Motor neuron (in vitro differentiated cells): Measurements from ENCODE around the gene CRELD1. TPM values are rescaled to one million over a fixed set of nuclear protein-coding genes. Genes with fewer than 3 reads are reported as not detected.
"Not testable (repeated sequence)": the region's sequence is repeated elsewhere in the genome, so short reads cannot be mapped to it uniquely, and the experiment has no call there.

Source experiments
- ATAC-seq, 8 experiments: fragments of 200-7000 bp; cut with Tn5 transposase; replicated peaks in 6 of 8; 2 replicates each; pipeline ENCODE4 v1.8.0; 2021; ENCODE audit warnings: mild to moderate bottlenecking in 8 of 8, moderate library complexity in 8 of 8
- H3K27ac ChIP-seq, 2 donors: fragments of 250-450 bp; sonication (Bioruptor Pico); 2 replicates each; pipeline ENCODE4 v1.9.0; 2021; ENCODE audit warnings: antibody characterized with exemption in 2 of 2, mild to moderate bottlenecking in 2 of 2, moderate library complexity in 1 of 2
- H3K4me1 ChIP-seq, 2 donors: fragments of 250-450 bp; sonication (Bioruptor Pico); replicated peaks in 1 of 2; 2 replicates each; pipeline ENCODE4 v1.6.1; 2021; ENCODE audit warnings: antibody characterized with exemption in 2 of 2, mild to moderate bottlenecking in 2 of 2, moderate library complexity in 1 of 2
- H3K4me3 ChIP-seq, 5 donors: fragments of 250-450 bp; sonication (Bioruptor Pico); 2 replicates each; pipeline ENCODE4 v1.9.0; 2021; ENCODE audit warnings: antibody characterized with exemption in 5 of 5, mild to moderate bottlenecking in 5 of 5, moderate library complexity in 4 of 5
- WGBS, 10 experiments: fragments of 450-650 bp; shearing (Covaris generic); methylation state at CpG; one replicate each; pipeline ENCODE4 v1.0.0; 2022; 5-methylcytosine and 5-hydroxymethylcytosine counted together
- in situ Hi-C, 9 experiments: fragments of 400-800 bp; cut with MboI; loops; one replicate each; pipeline ENCODE4 v1.15.0; 2021; ENCODE audit warnings: low sequenced_read_pairs in 9 of 9, low pct_unique_long_range_greater_than_20kb in 2 of 9; ENCODE audit not compliant: unreplicated experiment in 9 of 9
- total RNA-seq, 8 experiments: library from RNA; unstranded; fragments of 300-600 nt; gene quantifications; 2 replicates each; pipeline versions ENCODE4 v1.2.3 to v1.2.4, GENCODE V29; 2022

Gene CRELD1
- total RNA-seq, 8 experiments from 2014 or later: 14.1 to 55.7 (median 34.1) TPM

DNA sequence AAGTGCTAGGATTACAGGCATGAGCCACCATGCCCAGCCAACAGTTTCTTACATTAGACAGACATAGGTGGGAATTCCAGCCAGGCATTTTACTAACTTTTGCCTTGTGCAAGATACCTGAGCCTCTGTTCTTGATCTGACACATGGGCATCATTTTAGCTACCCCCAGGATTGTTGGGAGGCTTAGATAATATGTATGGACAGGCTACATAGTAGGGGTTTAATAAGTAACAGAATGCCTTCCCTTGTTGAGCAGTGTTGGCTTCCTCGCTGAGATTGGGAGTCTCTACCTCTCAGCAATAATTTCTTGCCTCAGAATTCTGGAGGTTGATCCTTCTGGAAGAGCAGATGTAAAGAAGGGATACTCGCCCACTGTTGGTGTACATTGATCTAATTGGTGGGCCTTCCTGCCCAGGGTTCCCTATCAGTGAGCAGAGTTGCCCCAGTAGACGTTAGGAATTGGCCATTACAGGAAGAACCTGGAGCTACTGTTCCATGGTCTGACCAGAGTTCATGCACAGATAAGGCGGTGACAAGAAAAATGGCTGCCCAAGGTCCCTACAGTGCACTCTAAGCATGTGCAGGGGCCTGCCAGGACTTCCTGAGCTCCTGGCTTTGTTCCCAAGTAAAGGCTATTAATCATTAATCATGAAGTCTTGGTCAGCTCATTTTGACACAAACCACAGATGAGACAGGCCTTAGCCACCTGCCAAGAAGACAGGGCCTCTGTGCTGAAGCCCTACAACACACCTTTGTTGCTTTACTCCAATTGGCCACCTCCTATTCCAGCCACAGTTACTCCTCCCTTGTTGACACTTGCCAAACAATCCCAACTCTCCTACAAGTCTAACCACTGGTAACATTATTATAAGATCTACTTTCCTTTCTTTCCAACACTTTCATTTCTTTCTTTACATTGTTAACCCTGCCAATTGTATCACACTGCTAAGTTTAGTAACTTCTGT lies 35.9 kb upstream of the CRELD1 start:
- in situ Hi-C loops: no loop called here
- Histone ChIP-seq H3K4me3 (no peak overlapping the region), H3K4me1 (peaks cover 0 to 5% of the 10 kb centered on the region in 2 donors), H3K27ac (no peak overlapping the region)
- ATAC-seq: peak in 2 of 8 experiments; percentile 16 to 48
- 26 to 100% (median 73%) methylated on average over 1 to 4 of the region's 4 CpGs for WGBS, 10 experiments

DNA sequence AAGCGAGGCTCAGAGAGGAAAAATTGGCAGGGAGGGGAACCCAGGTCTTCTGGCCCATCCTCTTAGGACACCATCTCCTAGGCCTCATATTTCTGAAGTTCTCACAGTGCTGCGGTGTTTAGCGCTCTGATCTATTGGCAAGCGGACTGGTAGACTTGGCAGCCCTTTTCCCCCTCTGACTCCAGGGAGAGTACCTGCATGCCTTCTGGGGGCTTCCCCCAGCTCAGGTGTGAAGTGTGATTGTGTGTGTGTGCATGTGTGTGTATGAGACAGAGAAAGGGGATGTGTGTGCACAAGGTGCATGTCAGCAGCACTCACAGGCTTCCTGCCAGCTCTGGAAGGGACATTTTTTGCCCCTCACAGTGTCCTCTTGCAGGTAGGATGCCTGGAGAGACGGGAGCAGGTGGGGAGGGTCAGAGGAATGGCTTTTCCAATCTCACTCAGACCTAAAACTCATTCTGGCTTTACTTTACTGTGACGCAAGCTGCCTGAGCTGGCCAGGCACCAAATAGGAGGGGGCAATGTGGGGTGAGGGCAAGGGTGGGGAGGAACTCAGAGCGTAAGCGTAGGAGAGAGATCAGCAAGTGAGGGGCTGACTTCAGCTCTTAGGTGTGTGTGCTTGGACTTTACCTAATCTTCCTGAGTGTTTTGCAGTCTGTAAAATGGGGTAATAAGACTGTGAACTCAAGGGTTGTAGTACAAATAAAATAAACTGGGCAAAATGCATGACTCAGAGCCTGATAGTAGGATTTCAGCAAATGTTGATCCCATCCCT lies 35.0 kb upstream of the CRELD1 start:
- in situ Hi-C loops: no loop called here
- Histone ChIP-seq H3K4me1 (peaks cover 0 to 5% of the 10 kb centered on the region in 2 donors), H3K4me3 (no peak overlapping the region), H3K27ac (no peak overlapping the region)
- ATAC-seq: no peak
- 20 to 100% (median 69%) methylated on average over 1 to 3 of the region's 8 CpGs; no CpG with 5 or more reads in 4 of the 10 experiments for WGBS, 10 experiments

DNA sequence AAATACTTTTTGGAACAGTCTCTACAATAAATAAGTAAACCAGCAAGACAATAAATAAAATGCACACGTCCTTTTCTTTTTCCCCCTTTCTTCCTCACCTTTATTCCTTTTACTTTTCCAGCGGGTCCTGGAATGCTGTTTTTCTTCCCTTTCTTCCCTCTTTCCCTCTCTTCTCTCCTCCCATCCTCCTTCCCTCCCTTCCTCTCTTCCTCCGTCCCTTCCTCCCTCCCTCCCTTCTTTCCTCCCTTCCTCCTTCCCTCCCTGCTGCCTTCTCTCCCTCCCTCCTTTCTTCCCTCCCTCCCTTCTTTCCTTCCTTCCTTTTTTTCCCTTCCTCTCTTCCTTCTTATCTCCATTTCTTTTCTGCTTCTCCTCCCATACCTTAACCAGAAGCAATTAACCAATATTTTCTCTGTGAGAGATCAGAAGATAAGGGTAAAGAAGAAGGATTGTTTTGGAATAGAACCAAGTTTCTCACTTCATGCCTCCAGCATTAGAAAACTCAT lies 34.3 kb upstream of the CRELD1 start:
- Histone ChIP-seq H3K27ac (no peak overlapping the region), H3K4me3 (no peak overlapping the region), H3K4me1 (peaks cover 0 to 5% of the 10 kb centered on the region in 2 donors)
- ATAC-seq: no peak
- in situ Hi-C loops: no loop called here
- 55 to 88% (median 70%) methylated on average over 1 to 3 of the region's 3 CpGs; no CpG with 5 or more reads in 3 of the 10 experiments for WGBS, 10 experiments

DNA sequence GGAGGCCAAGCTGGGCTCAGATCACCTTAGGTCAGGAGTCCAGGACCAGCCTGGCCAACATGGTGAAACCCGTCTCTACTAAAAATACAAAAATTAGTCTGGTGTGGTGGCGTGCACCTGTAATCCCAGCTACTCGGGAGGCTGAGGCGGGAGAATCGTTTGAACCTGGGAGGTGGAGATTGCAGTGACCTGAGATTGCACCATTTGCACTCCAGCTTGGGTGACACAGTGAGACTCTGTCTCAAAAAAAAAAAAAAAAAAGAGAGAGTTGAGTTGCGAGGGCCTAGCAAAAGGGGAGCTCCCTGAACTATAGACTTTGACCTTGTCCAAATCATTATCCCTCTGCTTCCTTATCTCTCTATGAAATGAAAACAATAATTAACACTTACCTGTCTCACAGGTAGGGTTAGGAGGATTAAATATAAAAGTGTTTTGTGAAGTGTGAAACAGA lies 32.6 kb upstream of the CRELD1 start:
- H3K4me1 ChIP-seq, H3K4me3 ChIP-seq, ATAC-seq, H3K27ac ChIP-seq, in situ Hi-C loops: not testable (repeated sequence)
- WGBS, 10 experiments: 82 to 100% (median 93%) methylated on average over 1 to 5 of the region's 6 CpGs; no CpG with 5 or more reads in 5 of the 10 experiments

DNA sequence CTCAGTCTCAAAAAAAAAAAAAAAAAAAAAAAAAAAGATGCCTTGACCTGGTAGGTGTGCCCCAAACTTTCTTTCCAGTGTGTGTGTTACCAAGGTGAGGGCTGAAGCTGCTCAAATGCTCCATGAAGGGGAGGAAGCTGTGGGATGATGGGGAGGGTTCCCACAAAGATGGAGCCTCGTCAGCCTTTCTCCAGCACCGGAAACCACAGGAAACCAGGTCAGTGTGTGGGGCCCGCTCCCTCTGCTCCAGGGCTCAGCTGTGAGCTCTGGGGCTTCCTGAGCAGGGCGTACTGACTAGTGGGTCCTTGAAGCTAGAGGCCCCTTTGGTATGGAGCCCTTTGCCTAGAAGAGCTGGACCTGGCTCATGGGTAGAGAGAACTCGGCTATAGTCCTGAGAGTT lies 31.7 kb upstream of the CRELD1 start:
- in situ Hi-C loops: no loop called here
- WGBS, 10 experiments: 74 to 100% (median 100%) methylated on average over 1 to 4 of the region's 5 CpGs; no CpG with 5 or more reads in 4 of the 10 experiments
- ATAC-seq: no peak
- H3K4me1 ChIP-seq: peaks cover 0 to 5% of the 10 kb centered on the region in 2 donors
- H3K4me3 ChIP-seq: no peak overlapping the region
- H3K27ac ChIP-seq: no peak overlapping the region

DNA sequence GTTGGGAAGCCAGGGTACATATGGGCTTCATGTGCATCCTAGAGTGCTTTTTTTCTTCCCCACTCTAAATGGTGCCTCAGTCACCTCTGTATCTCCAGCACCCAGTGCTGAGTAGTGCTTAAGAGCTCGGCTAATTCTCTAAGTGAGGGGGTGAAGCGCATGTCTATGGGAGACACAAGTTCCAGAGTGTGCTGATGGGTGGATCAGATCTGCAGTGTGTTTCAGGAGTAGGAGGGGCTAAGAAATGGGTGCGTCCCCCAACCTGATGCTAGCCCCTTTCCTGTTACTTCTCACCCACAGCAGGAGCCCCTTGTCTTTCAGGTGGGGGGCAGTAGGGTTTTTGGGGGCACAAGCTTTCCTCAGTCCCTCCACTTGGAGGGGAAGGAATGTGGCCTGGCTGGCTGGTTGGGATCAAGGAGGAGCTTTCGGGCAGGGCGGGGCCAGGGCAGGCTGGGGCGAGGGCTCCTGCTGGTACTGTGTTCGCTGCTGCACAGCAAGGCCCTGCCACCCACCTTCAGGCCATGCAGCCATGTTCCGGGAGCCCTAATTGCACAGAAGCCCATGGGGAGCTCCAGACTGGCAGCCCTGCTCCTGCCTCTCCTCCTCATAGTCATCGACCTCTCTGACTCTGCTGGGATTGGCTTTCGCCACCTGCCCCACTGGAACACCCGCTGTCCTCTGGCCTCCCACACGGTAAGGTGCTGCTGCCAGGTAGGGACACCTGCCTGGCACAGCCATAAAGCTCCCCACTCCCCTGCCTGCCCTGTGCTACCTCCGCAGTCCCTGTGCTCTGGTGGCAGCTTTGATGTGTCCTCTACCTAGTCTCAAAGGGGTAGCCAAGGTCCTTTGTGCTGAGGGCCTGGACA lies 31.0 kb upstream of the CRELD1 start, which contains the start of gene IL17RE:
Gene IL17RE (plus strand): TSS at position 477 of the 866 bp plus-strand sequence. CDS start 85 bp downstream, at position 562.
- ATAC-seq: peak in 5 of 8 experiments; percentile 9 to 64 (median 30)
- Histone ChIP-seq H3K4me3 (no peak within 1 kb of the TSS), H3K27ac (no peak within 1 kb of the TSS), H3K4me1 (peaks cover 0 to 4% of the 10 kb centered on the region in 2 donors)
- 80 to 100% (median 85%) methylated on average over 1 to 4 of the region's 13 CpGs; no CpG with 5 or more reads in 6 of the 10 experiments for WGBS, 10 experiments
- in situ Hi-C loops: no loop called here

DNA sequence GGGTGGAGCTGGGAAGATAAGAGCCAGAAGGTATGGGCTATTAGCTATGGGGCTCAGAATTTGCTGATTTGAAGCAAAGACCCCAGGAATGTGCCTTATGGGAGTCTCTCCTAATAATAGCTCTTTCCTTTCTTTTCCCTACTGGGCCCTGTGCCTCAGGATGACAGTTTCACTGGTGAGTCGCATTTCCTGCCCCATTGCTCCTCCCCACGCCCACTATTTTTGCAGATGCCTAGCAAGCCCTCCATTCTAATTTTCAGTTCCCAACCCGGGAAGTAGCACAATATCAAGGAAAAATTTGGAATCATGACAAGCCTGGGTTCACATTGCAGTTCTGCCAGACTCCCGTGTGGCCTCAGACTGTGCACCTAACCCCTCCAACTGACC lies 30.4 kb upstream of the CRELD1 start:
- 14 to 83% (median 51%) methylated on average over 1 to 4 of the region's 4 CpGs; no CpG with 5 or more reads in 3 of the 10 experiments for WGBS, 10 experiments
- peak in 2 of 8 experiments; percentile 38 to 47 for ATAC-seq
- Histone ChIP-seq H3K27ac (no peak overlapping the region), H3K4me1 (no peaks in the 10 kb centered on the region), H3K4me3 (no peak overlapping the region)
- in situ Hi-C loops: no loop called here

DNA sequence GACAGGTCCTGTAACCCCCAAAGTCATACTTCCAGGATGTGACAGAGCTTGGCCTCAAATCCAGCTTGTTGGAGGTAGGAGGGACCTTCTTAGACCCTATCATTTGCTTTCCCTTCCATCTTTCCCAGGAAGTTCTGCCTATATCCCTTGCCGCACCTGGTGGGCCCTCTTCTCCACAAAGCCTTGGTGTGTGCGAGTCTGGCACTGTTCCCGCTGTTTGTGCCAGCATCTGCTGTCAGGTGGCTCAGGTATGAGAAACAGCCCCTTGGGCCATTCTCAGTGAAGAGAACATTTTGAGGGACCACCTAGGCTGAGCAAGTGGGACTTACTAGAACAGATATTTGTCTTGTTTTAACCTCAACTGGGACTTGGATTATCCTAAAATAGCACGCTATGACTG lies 29.7 kb upstream of the CRELD1 start:
- no peak for ATAC-seq
- 73 to 100% (median 100%) methylated on average over 1 to 2 of the region's 4 CpGs; no CpG with 5 or more reads in 2 of the 10 experiments for WGBS, 10 experiments
- in situ Hi-C loops: no loop called here
- Histone ChIP-seq H3K4me1 (no peaks in the 10 kb centered on the region), H3K4me3 (no peak overlapping the region), H3K27ac (no peak overlapping the region)

DNA sequence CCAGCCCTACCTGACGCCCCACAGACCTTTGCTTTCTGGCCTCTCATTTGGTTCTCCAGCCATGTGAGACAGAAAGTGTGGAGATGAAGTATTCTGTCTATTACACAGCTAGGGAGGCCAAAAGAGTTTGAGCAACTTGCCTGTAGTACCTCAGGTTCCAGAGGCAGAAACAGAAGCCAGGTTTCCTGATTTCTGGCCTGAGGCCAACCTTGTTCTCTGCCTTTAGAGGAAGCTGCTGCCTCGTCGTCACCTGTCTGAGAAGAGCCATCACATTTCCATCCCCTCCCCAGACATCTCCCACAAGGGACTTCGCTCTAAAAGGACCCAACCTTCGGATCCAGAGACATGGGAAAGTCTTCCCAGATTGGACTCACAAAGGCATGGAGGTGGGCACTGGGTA lies 27.2 kb upstream of the CRELD1 start:
- 40 to 100% (median 84%) methylated on average over 1 to 3 of the region's 5 CpGs; no CpG with 5 or more reads in 4 of the 10 experiments for WGBS, 10 experiments
- in situ Hi-C loops: no loop called here

DNA sequence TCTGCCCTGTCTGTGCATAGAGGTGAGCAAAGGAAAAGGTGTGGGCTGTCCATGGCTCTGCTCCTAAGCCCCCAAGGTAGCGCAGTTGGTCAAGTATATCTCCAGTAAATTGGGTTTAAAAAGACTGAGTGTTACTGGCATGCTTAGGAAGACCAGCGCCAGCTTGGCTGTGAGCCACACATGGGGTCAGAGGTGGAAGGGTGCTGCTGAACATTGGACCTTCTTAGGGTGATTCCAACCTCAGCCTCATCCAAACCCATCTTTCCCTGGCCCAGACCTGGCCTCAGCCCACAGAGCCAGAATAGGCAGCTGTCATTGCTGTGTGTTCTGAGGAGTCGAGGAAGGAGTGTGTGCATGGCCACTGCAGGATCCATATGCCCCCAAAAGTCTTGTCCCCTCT lies 25.3 kb upstream of the CRELD1 start:
- 83 to 100% (median 92%) methylated on average over 1 to 2 of the region's 3 CpGs; no CpG with 5 or more reads in 5 of the 10 experiments for WGBS, 10 experiments
- Histone ChIP-seq H3K4me1 (no peaks in the 10 kb centered on the region), H3K27ac (no peak overlapping the region), H3K4me3 (no peak overlapping the region)
- in situ Hi-C loops: no loop called here
- ATAC-seq: no peak

More for the DNA sequence above, 27.2 kb upstream of the CRELD1 start:
- no peak for ATAC-seq
- Histone ChIP-seq H3K4me3 (no peak overlapping the region), H3K27ac (no peak overlapping the region), H3K4me1 (no peaks in the 10 kb centered on the region)

DNA sequence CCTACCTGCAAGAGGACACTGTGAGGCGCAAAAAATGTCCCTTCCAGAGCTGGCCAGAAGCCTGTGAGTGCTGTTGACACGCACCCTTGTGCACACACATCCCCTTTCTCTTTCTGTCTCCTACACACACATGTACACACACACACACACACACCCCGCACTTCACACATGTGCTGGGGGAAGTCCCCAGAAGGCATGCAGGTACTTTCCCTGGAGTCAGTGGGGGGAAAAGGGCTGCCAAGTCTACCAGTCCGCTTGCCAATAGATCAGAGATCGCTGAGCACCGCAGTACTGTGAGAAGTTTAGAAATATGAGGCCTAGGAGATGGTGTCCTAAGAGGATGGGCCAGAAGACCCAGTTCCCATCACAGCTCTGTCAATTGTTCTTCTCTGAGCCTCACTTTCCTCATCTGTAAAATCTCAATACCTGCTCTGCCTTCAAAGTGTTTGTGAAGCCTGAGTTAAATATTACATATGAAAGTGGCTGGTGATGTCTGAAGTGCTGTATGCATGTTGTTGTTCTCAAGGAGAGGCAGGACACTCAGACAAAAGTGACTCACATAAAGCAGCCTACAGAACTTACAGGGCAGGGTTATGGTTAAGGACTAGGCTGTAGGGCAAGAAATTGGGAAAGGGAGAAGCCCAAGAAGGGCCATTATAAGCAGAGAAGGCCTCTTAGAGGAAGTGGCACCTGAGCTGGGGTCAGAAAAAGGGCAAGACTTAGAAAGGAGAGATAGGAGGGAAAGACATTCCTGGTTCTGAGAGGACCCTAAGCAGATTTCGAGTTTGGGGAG lies 24.2 kb upstream of the CRELD1 start:
- peak in 1 of 8 experiments; percentile 28 for ATAC-seq
- 17 to 82% (median 55%) methylated on average over 1 to 4 of the region's 7 CpGs; no CpG with 5 or more reads in 2 of the 10 experiments for WGBS, 10 experiments
- no peak overlapping the region for H3K4me3 ChIP-seq
- no peaks in the 10 kb centered on the region for H3K4me1 ChIP-seq
- in situ Hi-C loops: no loop called here
- no peak overlapping the region for H3K27ac ChIP-seq
